Calu3 (cell line): ENCODE data around the gene ADO. TPM values are rescaled to one million over a fixed set of nuclear protein-coding genes. Genes with fewer than 3 reads are reported as not detected.

Source experiments
- BruUV-seq: library from RNA; stranded (reverse); fragments of 400-500 nt; replicated peaks from 2 replicates; lab custom pipeline; 2021; lab: Mats Ljungman, UMichigan
- CTCF ChIA-PET: fragments of 300-600 bp; sonication (Branson Sonifier 250); formaldehyde crosslinking; loops from one replicate; lab custom pipeline; 2022; ENCODE audit warnings: antibody characterized with exemption; lab: Charles Lee
- DNase-seq: peaks from one replicate; pipeline ENCODE4 v3.0.0; 2022
- H3K27ac Mint-ChIP-seq: one replicate; pipeline ENCODE4 v1.8.0; 2022; ENCODE audit warnings: mixed read lengths; ENCODE audit not compliant: unreplicated experiment
- H3K27me3 Mint-ChIP-seq: one replicate; pipeline ENCODE4 v1.8.0; 2022; ENCODE audit warnings: mixed read lengths; ENCODE audit not compliant: unreplicated experiment
- H3K36me3 Mint-ChIP-seq: one replicate; pipeline ENCODE4 v1.8.0; 2022; ENCODE audit warnings: mild to moderate bottlenecking, moderate library complexity, mixed read lengths; ENCODE audit not compliant: insufficient read depth, unreplicated experiment
- H3K4me1 Mint-ChIP-seq: one replicate; pipeline ENCODE4 v1.8.0; 2022; ENCODE audit warnings: mild to moderate bottlenecking, low read depth, mixed read lengths; ENCODE audit not compliant: unreplicated experiment
- H3K4me3 Mint-ChIP-seq: one replicate; pipeline ENCODE4 v1.8.0; 2022; ENCODE audit warnings: mild to moderate bottlenecking, low read depth, moderate library complexity, mixed read lengths; ENCODE audit not compliant: unreplicated experiment
- H3K9me3 Mint-ChIP-seq: one replicate; pipeline ENCODE4 v1.8.0; 2022; ENCODE audit warnings: low read depth, mixed read lengths; ENCODE audit not compliant: unreplicated experiment
- CTCF ChIP-seq: fragments of 200-600 bp; IDR thresholded peaks from one replicate; pipeline ENCODE4 v1.8.0; 2022; ENCODE audit warnings: antibody characterized with exemption; ENCODE audit not compliant: unreplicated experiment
- intact Hi-C: fragments of 100-400 bp; cut with micrococcal nuclease; formaldehyde crosslinking; loops from one replicate; pipeline ENCODE4 v1.10.0; 2022; ENCODE audit not compliant: unreplicated experiment
- total RNA-seq: library from RNA; stranded (reverse); gene quantifications from 2 replicates; pipeline ENCODE4 v1.2.3, GENCODE V29; 2022

The ADO gene
- total RNA-seq, 1 experiment from 2014 or later = 32.3 TPM

DNA sequence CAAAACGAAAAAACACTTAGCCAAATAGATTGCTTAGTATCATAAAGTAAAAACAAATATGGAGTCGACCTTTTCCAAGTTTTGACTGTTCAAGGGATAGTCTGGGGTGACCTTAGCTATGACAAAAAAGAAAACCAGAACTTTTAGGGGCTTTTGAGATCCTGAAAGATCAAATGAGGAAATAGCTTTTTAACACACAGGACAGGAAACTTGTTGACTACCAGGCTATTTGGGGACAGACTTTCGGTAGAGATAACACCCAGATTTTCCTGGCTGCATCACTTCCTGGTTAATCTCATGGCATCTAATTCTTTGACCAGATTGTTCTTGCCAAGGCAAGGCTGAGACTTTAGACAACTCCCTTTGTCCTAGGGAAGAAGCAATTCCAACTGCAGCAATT lies 46.1 kb downstream of the ADO start:
- no peak overlapping the region for H3K4me3 Mint-ChIP-seq
- no TSS peak for BruUV-seq
- intact Hi-C loops = no loop called here
- H3K4me1 Mint-ChIP-seq = no peaks in the 10 kb centered on the region
- CTCF ChIA-PET = no interaction called here
- H3K36me3 Mint-ChIP-seq = no peaks in the 10 kb centered on the region
- no peak for TF ChIP-seq CTCF
- H3K9me3 Mint-ChIP-seq = peaks cover 4% of the 10 kb centered on the region
- DNase-seq = no peak
- H3K27me3 Mint-ChIP-seq = peaks cover 26% of the 10 kb centered on the region
- H3K27ac Mint-ChIP-seq = no peak overlapping the region

- peaks cover 4% of the 10 kb centered on the region for H3K9me3 Mint-ChIP-seq
- no peaks in the 10 kb centered on the region for H3K4me1 Mint-ChIP-seq
- no peak overlapping the region for H3K27ac Mint-ChIP-seq
- H3K36me3 Mint-ChIP-seq = no peaks in the 10 kb centered on the region
- intact Hi-C loops = no loop called here
- no peak overlapping the region for H3K4me3 Mint-ChIP-seq
- no TSS peak for BruUV-seq
- H3K27me3 Mint-ChIP-seq = peaks cover 18% of the 10 kb centered on the region
- CTCF ChIA-PET = no interaction called here
- TF ChIP-seq CTCF = no peak
- no peak for DNase-seq
These were observed 46.9 kb downstream of the ADO start for GRCh38 chr10:62851442-62851841.

DNA sequence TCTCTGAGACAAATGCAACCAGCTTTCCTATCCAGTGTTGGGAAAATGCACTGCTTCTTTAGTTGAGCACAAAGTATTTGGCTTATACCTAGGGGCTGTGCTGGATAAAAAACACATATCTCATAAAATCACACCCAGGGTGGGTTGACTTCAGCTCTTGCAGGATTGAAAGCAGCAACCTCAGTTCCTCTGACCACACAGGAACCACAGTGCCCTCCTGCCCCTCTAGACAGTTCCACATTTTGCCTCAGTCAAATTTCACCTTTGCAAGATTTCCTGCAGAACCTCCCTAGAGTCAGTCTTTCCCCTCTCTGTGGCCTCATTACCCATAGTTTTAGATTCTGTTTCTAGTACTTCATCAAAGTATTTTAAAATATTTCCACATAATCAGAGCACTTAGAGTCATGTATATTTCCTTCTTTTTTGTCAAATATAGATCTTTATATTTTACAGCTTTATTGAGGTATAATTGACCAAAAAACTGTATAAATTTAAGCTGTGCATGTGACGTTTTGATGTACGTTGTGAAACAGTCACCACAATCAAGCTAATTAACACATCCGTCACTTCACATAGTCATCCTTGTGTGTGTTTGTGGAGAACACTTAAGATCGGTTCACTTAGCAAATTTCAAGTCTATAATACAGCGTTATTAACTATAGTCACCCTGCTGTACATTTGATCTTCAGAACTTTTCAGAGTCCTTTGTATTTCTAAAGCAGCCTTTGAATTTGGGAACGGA lies 48.6 kb downstream of the ADO start:
- no TSS peak for BruUV-seq
- intact Hi-C loops = no loop called here
- CTCF ChIA-PET = interaction anchor here (0.9 kb wide), 1 partner anchor 15 kb away, joined by 3 read pairs; no protein-coding TSS in a partner anchor

DNA sequence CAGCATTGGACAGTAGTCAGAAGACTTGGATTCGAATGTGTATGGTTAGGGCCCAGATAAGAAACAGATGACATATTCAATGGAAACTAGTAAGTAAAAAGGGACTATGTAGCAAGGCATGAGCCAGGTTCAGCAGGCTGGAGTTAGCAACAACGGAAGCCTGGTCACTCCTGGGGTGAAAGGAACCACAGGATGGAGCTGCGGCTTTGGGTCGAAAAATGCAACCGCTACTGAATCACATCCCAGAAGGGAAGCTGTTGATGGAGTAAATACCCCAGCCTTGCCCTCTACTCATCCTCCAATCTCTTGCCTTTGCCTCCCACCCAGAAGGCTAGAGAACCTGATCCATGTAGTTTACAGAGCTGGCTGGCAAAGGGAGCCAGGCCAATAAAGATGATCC lies 49.2 kb downstream of the ADO start:
- no peak overlapping the region for H3K4me3 Mint-ChIP-seq
- DNase-seq = no peak
- no peak for TF ChIP-seq CTCF
- intact Hi-C loops = no loop called here
- H3K27me3 Mint-ChIP-seq = peaks cover 13% of the 10 kb centered on the region
- no peaks in the 10 kb centered on the region for H3K4me1 Mint-ChIP-seq
- CTCF ChIA-PET = interaction anchor here (0.7 to 0.9 kb wide), 3 partner anchors 15 to 238 kb away, joined by 3 to 7 read pairs (median 3); no protein-coding TSS in a partner anchor
- peaks cover 4% of the 10 kb centered on the region for H3K9me3 Mint-ChIP-seq
- no TSS peak for BruUV-seq
- H3K36me3 Mint-ChIP-seq = no peaks in the 10 kb centered on the region
- no peak overlapping the region for H3K27ac Mint-ChIP-seq

More for the DNA sequence above, 48.6 kb downstream of the ADO start:
- H3K36me3 Mint-ChIP-seq = no peaks in the 10 kb centered on the region
- H3K4me1 Mint-ChIP-seq = no peaks in the 10 kb centered on the region
- H3K27me3 Mint-ChIP-seq = peaks cover 15% of the 10 kb centered on the region
- H3K4me3 Mint-ChIP-seq = no peak overlapping the region
- no peak for DNase-seq
- peaks cover 4% of the 10 kb centered on the region for H3K9me3 Mint-ChIP-seq
- no peak overlapping the region for H3K27ac Mint-ChIP-seq
- no peak for TF ChIP-seq CTCF
